ENCODE data around the gene PTK6. TPM values are rescaled to one million over a fixed set of nuclear protein-coding genes. Genes with fewer than 3 reads are reported as not detected.
A peak's percentile ranks its signal among the peaks of the same experiment; 100 is the strongest.

The PTK6 gene
- total RNA-seq, 1 experiment from 2014 or later: 0.14 TPM

DNA sequence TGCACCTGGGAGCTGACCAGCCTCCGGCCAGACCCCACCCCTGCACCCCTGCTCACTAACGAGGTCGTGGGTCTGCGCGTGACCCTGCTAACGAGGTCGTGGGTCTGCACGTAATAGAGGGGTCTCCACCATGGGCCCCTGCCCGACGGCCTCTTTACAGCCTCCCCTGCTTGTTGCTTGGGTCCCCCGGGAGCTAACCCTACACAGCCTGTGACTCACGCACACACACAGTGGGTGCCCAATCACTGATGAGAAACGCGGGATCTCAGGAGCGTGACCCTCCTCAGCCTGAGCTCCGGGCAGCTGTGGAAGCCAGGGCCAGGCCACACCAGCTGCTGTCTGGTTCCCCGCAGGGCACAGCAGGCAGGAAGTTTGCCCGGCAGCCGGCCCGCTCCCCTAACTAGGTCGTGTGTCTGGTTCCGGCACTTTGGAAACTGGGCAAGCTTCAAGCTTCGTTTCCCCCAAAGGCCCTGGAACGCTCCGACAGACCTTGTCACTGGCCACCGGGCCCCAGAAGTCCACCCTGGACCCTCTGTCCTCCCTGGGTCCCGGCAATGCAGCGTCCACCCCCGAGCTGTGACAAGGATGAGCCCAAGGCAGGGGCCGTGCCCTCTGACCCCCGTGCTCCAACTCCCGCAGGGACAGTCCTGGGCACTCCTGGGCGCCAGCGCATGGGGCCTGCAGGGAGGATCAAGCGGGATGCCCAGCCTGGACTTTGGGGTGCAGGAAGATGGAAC, 767 bp downstream of the PTK6 start:
- H3K4me3 ChIP-seq (ENCODE audit: insufficient read depth, low read depth, low read length): no peak overlapping the region
- H3K36me3 ChIP-seq (replicated peaks; ENCODE audit: control insufficient read depth, insufficient read depth, low read length): no peaks in the 10 kb centered on the region
- no peaks in the 10 kb centered on the region for H3K27me3 ChIP-seq (ENCODE audit: control insufficient read depth, insufficient read depth, low read length)
- no peak for DNase-seq

GRCh38 chr20:63534831-63535651, 2.1 kb downstream of the PTK6 start:
- DNase-seq: no peak
- no peak overlapping the region for H3K4me3 ChIP-seq (ENCODE audit: insufficient read depth, low read depth, low read length)
- H3K36me3 ChIP-seq (replicated peaks; ENCODE audit: control insufficient read depth, insufficient read depth, low read length): no peaks in the 10 kb centered on the region

GRCh38 chr20:63534427-63534830, 2.7 kb downstream of the PTK6 start:
- DNase-seq: peak; percentile 80
- Histone ChIP-seq H3K27me3 (ENCODE audit: control insufficient read depth, insufficient read depth, low read length) (no peaks in the 10 kb centered on the region), H3K4me3 (ENCODE audit: insufficient read depth, low read depth, low read length) (no peak overlapping the region), H3K36me3 (replicated peaks; ENCODE audit: control insufficient read depth, insufficient read depth, low read length) (no peaks in the 10 kb centered on the region)

More at GRCh38 chr20:63534831-63535651, 2.1 kb downstream of the PTK6 start:
- H3K27me3 ChIP-seq (ENCODE audit: control insufficient read depth, insufficient read depth, low read length): no peaks in the 10 kb centered on the region

GRCh38 chr20:63533871-63534393, 3.2 kb downstream of the PTK6 start:
- no peak overlapping the region for H3K4me3 ChIP-seq (ENCODE audit: insufficient read depth, low read depth, low read length)
- no peaks in the 10 kb centered on the region for H3K27me3 ChIP-seq (ENCODE audit: control insufficient read depth, insufficient read depth, low read length)
- no peaks in the 10 kb centered on the region for H3K36me3 ChIP-seq (replicated peaks; ENCODE audit: control insufficient read depth, insufficient read depth, low read length)
- peak; percentile 75 for DNase-seq

- DNase-seq: peak; percentile 61
- Histone ChIP-seq H3K27me3 (ENCODE audit: control insufficient read depth, insufficient read depth, low read length) (no peaks in the 10 kb centered on the region), H3K36me3 (replicated peaks; ENCODE audit: control insufficient read depth, insufficient read depth, low read length) (no peaks in the 10 kb centered on the region), H3K4me3 (ENCODE audit: insufficient read depth, low read depth, low read length) (no peak overlapping the region)
These were observed 3.8 kb downstream of the PTK6 start for GRCh38 chr20:63533388-63533787.

- Histone ChIP-seq H3K36me3 (replicated peaks; ENCODE audit: control insufficient read depth, insufficient read depth, low read length) (no peaks in the 10 kb centered on the region), H3K4me3 (ENCODE audit: insufficient read depth, low read depth, low read length) (no peak overlapping the region), H3K27me3 (ENCODE audit: control insufficient read depth, insufficient read depth, low read length) (no peaks in the 10 kb centered on the region)
- DNase-seq: peak; percentile 50
These were observed 4.7 kb downstream of the PTK6 start for GRCh38 chr20:63532449-63532971.

DNA sequence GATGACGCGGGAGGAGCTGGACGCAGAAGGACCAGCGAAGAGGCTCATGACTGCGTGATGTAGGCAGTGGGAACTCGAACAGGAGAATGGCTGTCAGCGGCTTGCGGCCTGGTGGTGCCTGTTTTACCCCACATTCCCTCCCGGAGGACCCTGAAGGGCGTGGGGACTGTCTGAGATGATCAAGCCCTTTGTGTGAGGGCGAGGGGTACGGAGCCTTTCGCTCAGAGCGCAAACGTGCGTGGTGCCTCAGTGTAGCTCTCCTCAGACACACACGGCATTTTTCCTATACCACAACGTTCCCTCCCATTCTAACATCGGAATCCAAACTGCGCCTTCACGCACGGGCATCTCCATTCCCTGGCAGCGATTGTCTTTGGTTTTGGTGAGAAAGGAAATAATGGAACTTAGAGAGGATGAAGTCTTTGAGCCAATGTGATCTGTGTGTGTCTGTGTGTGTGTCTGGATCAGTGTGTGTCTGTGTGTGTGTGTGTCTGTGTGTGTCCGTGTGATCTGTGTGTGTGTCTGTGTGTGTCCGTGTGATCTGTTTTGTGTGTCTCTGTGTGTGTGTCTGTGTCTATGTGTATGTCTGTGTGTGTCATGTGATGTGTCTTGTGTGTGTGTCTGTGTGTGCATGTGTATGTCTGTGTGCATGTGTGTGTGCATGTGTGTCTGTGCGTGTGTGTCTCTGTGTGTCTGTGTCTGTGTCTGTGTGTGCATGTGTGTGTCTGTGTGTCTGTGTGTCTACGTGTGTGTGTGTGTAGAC, 5.3 kb downstream of the PTK6 start:
- DNase-seq: peak; percentile 56
- Histone ChIP-seq H3K36me3 (replicated peaks; ENCODE audit: control insufficient read depth, insufficient read depth, low read length) (no peaks in the 10 kb centered on the region), H3K27me3 (ENCODE audit: control insufficient read depth, insufficient read depth, low read length) (no peaks in the 10 kb centered on the region), H3K4me3 (ENCODE audit: insufficient read depth, low read depth, low read length) (no peak overlapping the region)

DNA sequence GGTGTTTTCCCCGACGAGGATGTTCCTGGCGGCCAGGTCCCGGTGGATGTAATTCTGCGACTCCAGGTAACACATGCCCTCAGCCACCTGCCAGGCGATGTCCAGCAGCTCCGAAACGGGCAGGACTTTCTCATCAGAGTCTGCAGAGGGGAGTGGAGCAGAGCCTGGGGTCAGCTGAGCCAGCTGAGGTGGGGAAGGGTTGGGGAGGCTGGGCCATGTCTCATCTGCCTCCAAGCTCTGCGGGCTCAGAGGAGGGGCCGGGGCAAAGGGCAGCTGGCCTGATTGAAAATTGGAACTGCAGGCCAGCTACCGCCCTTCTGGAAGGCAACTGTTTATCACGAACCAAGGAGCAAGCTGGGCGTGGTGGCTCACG, 6.4 kb downstream of the PTK6 start:
- H3K36me3 ChIP-seq (replicated peaks; ENCODE audit: control insufficient read depth, insufficient read depth, low read length): no peaks in the 10 kb centered on the region
- peak; percentile 53 for DNase-seq
- no peak overlapping the region for H3K4me3 ChIP-seq (ENCODE audit: insufficient read depth, low read depth, low read length)
- no peaks in the 10 kb centered on the region for H3K27me3 ChIP-seq (ENCODE audit: control insufficient read depth, insufficient read depth, low read length)

DNA sequence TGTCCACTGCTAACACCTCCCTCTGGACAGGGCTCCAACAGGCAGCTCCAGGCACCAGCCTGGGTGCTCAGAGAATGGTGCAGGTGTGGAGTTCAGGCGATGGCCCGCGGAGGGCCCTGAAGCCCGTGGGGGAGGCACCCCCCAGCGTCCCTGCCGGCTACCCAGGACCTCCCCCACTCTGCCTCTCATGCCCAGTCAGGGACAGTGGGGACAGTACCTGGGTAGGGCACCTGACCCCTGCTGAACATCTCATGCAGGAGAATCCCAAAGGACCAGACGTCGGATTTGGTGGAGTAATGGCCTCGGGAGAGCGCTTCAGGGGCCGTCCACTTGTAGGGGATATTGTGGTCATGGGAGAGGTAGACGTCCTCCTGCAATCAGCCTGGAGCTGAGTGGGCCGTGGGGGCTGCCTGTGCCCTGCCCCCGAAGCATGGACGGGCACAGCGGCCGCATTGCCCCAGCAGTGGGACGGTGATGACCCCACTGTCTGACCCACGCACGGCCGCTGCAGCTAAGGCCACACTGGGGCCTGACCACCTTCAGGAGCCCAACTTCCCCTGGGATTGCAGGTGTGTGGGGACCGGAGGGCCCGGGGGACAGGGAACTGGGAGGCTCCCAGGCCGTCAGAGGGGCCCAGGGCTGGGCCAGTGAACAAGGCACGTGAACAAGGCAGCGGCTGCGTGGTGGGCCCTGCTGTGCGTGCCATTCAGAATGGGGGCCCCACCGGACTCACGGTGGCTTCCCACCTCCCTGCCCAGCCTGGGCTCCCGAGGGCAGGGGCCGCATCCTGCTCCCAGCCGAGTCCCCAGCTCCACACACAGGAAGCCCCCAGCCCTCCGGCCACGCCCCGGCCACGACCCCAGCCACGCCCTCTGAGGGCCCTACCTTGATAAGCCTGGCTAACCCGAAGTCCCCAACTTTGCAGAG, 7.1 kb downstream of the PTK6 start:
- no peaks in the 10 kb centered on the region for H3K27me3 ChIP-seq (ENCODE audit: control insufficient read depth, insufficient read depth, low read length)
- DNase-seq: peak; percentile 65
- no peak overlapping the region for H3K4me3 ChIP-seq (ENCODE audit: insufficient read depth, low read depth, low read length)
- no peaks in the 10 kb centered on the region for H3K36me3 ChIP-seq (replicated peaks; ENCODE audit: control insufficient read depth, insufficient read depth, low read length)

GRCh38 chr20:63529180-63529860, 7.9 kb downstream of the PTK6 start:
- DNase-seq: peak; percentile 53
- H3K27me3 ChIP-seq (ENCODE audit: control insufficient read depth, insufficient read depth, low read length): no peaks in the 10 kb centered on the region
- no peak overlapping the region for H3K4me3 ChIP-seq (ENCODE audit: insufficient read depth, low read depth, low read length)
- H3K36me3 ChIP-seq (replicated peaks; ENCODE audit: control insufficient read depth, insufficient read depth, low read length): no peaks in the 10 kb centered on the region

- no peak for DNase-seq
- Histone ChIP-seq H3K27me3 (ENCODE audit: control insufficient read depth, insufficient read depth, low read length) (no peaks in the 10 kb centered on the region), H3K4me3 (ENCODE audit: insufficient read depth, low read depth, low read length) (no peak overlapping the region), H3K36me3 (replicated peaks; ENCODE audit: control insufficient read depth, insufficient read depth, low read length) (peaks cover 7% of the 10 kb centered on the region)
These were observed 10.0 kb downstream of the PTK6 start for GRCh38 chr20:63527184-63527583.

GRCh38 chr20:63525971-63526370, 11.2 kb downstream of the PTK6 start:
- Histone ChIP-seq H3K27me3 (ENCODE audit: control insufficient read depth, insufficient read depth, low read length) (no peaks in the 10 kb centered on the region), H3K4me3 (ENCODE audit: insufficient read depth, low read depth, low read length) (no peak overlapping the region), H3K36me3 (replicated peaks; ENCODE audit: control insufficient read depth, insufficient read depth, low read length) (peaks cover 9% of the 10 kb centered on the region)
- DNase-seq: no peak

GRCh38 chr20:63525185-63525584, 12.0 kb downstream of the PTK6 start:
- Histone ChIP-seq H3K27me3 (ENCODE audit: control insufficient read depth, insufficient read depth, low read length) (no peaks in the 10 kb centered on the region), H3K36me3 (replicated peaks; ENCODE audit: control insufficient read depth, insufficient read depth, low read length) (peaks cover 9% of the 10 kb centered on the region), H3K4me3 (ENCODE audit: insufficient read depth, low read depth, low read length) (no peak overlapping the region)
- peak; percentile 26 for DNase-seq
